ENCODE data around the gene NTN1. TPM values are rescaled to one million over a fixed set of nuclear protein-coding genes. Genes with fewer than 3 reads are reported as not detected.

Gene NTN1
- total RNA-seq, 1 experiment from 2014 or later = 14.5 TPM

- no peaks in the 10 kb centered on the region for H3K27me3 ChIP-seq (ENCODE audit: control insufficient read depth, insufficient read depth, low read length)
- DNase-seq (ENCODE audit: low read depth, low spot score) = no peak
- no peaks in the 10 kb centered on the region for H3K4me1 ChIP-seq (ENCODE audit: control insufficient read depth, insufficient read depth, low read length)
- no TSS peak for BruUV-seq (replicated peaks)
- TF ChIP-seq TCF7L2 (IDR thresholded peaks at IDR 0.05; ENCODE audit: low read depth, low read length) (no peak), SIN3A (IDR thresholded peaks at IDR 0.05; ENCODE audit: borderline replicate concordance, insufficient read depth, low read depth, low read length) (no peak), REST (IDR thresholded peaks at IDR 0.05; ENCODE audit: insufficient read depth in 1 of 2, low read depth in 2 of 2, low read length in 1 of 2) (no peak)
- H3K9me3 ChIP-seq (ENCODE audit: control insufficient read depth, insufficient read depth, low read depth, low read length) = no peaks in the 10 kb centered on the region
- ChIA-PET CTCF (no interaction called here), POLR2A (no interaction called here)
- no peak overlapping the region for H3K27ac ChIP-seq (ENCODE audit: low read length)
- intact Hi-C loops (cut with micrococcal nuclease; ENCODE audit: unreplicated experiment) = no loop called here
- no peak overlapping the region for H3K4me3 ChIP-seq (ENCODE audit: low read depth in 2 of 2, low read length in 2 of 2)
- H3K36me3 ChIP-seq (ENCODE audit: control insufficient read depth, insufficient read depth, low read length) = no peaks in the 10 kb centered on the region
- in situ Hi-C loops (cut with HindIII; ENCODE audit: low pct_unique_long_range_greater_than_20kb, low sequenced_read_pairs) = no loop called here
- no peak for ATAC-seq
Measured at GRCh38 chr17:9221147-9221921, 200.0 kb downstream of the NTN1 start.

GRCh38 chr17:9221922-9222180 lies 200.5 kb downstream of the NTN1 start:
- DNase-seq (ENCODE audit: low read depth, low spot score) = no peak
- no peaks in the 10 kb centered on the region for H3K27me3 ChIP-seq (ENCODE audit: control insufficient read depth, insufficient read depth, low read length)
- H3K9me3 ChIP-seq (ENCODE audit: control insufficient read depth, insufficient read depth, low read depth, low read length) = no peaks in the 10 kb centered on the region
- no peaks in the 10 kb centered on the region for H3K4me1 ChIP-seq (ENCODE audit: control insufficient read depth, insufficient read depth, low read length)
- TF ChIP-seq TCF7L2 (IDR thresholded peaks at IDR 0.05; ENCODE audit: low read depth, low read length) (no peak), CTCF (IDR thresholded peaks at IDR 0.05) (no peak), REST (IDR thresholded peaks at IDR 0.05; ENCODE audit: insufficient read depth in 1 of 2, low read depth in 2 of 2, low read length in 1 of 2) (no peak), POLR2AphosphoS5 (IDR thresholded peaks at IDR 0.05; ENCODE audit: low read depth, low read length) (no peak), SIN3A (IDR thresholded peaks at IDR 0.05; ENCODE audit: borderline replicate concordance, insufficient read depth, low read depth, low read length) (no peak)
- intact Hi-C loops (cut with micrococcal nuclease; ENCODE audit: unreplicated experiment) = no loop called here
- BruUV-seq (replicated peaks) = no TSS peak
- in situ Hi-C loops (cut with HindIII; ENCODE audit: low pct_unique_long_range_greater_than_20kb, low sequenced_read_pairs) = no loop called here
- no peak for ATAC-seq
- no peak overlapping the region for H3K27ac ChIP-seq (ENCODE audit: low read length)
- ChIA-PET CTCF (no interaction called here), POLR2A (no interaction called here)
- H3K36me3 ChIP-seq (ENCODE audit: control insufficient read depth, insufficient read depth, low read length) = no peaks in the 10 kb centered on the region
- no peak overlapping the region for H3K4me3 ChIP-seq (ENCODE audit: low read depth in 2 of 2, low read length in 2 of 2)
